Suppressor macrophage treated with lipopolysaccharide for 1 hour (primary cell): ENCODE measurements around the gene MED10.
"Not testable (repeated sequence)": the region's sequence is repeated elsewhere in the genome, so short reads cannot be mapped to it uniquely, and the experiment has no call there.

Experiments
- DNase-seq, 3 donors: peaks; one replicate each; pipeline ENCODE4 v3.0.0-alpha.2; 2020 to 2022

Gene MED10

GRCh38 chr5:6372251-6373080 is 5.9 kb downstream of the MED10 start:
- no peak for DNase-seq

GRCh38 chr5:6371079-6371810 is 7.1 kb downstream of the MED10 start:
- no peak for DNase-seq

- no peak for DNase-seq
Measured at GRCh38 chr5:6370580-6370979, 7.8 kb downstream of the MED10 start.

- no peak for DNase-seq
Measured at GRCh38 chr5:6365977-6366590, 12.3 kb downstream of the MED10 start.

GRCh38 chr5:6365142-6365976 is 13.0 kb downstream of the MED10 start:
- DNase-seq, result no peak

- not testable (repeated sequence) for DNase-seq
Measured at GRCh38 chr5:6363454-6364011, 14.8 kb downstream of the MED10 start.

GRCh38 chr5:6362846-6363245 is 15.5 kb downstream of the MED10 start:
- no peak for DNase-seq

- DNase-seq, result no peak
Measured at GRCh38 chr5:6361101-6361500, 17.2 kb downstream of the MED10 start.

- DNase-seq, result no peak
Measured at GRCh38 chr5:6360323-6361072, 17.8 kb downstream of the MED10 start.

- DNase-seq, result no peak
Measured at GRCh38 chr5:6359555-6360322, 18.6 kb downstream of the MED10 start.

GRCh38 chr5:6358434-6358820 is 19.9 kb downstream of the MED10 start:
- DNase-seq, result no peak

GRCh38 chr5:6357817-6358433 is 20.4 kb downstream of the MED10 start:
- DNase-seq, result not testable (repeated sequence)

- DNase-seq, result no peak
Measured at GRCh38 chr5:6356578-6357164, 21.7 kb downstream of the MED10 start.

GRCh38 chr5:6355294-6355693 is 23.1 kb downstream of the MED10 start:
- no peak for DNase-seq

- no peak for DNase-seq
Measured at GRCh38 chr5:6354848-6355247, 23.5 kb downstream of the MED10 start.

GRCh38 chr5:6353602-6354302 is 24.6 kb downstream of the MED10 start:
- no peak for DNase-seq

GRCh38 chr5:6350277-6351090 is 27.9 kb downstream of the MED10 start:
- no peak for DNase-seq

GRCh38 chr5:6349387-6349786 is 29.0 kb downstream of the MED10 start:
- DNase-seq, result no peak
